HG03135 (cell line): ENCODE results near the gene IFI44.

Experiments
- ATAC-seq: cut with Tn5 transposase; IDR thresholded peaks from one replicate; pipeline ENCODE4 v1.9.1; 2021; ENCODE audit warnings: mild to moderate bottlenecking, moderate library complexity; ENCODE audit not compliant: unreplicated experiment

The IFI44 gene, protein sequence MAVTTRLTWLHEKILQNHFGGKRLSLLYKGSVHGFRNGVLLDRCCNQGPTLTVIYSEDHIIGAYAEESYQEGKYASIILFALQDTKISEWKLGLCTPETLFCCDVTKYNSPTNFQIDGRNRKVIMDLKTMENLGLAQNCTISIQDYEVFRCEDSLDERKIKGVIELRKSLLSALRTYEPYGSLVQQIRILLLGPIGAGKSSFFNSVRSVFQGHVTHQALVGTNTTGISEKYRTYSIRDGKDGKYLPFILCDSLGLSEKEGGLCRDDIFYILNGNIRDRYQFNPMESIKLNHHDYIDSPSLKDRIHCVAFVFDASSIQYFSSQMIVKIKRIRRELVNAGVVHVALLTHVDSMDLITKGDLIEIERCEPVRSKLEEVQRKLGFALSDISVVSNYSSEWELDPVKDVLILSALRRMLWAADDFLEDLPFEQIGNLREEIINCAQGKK

DNA sequence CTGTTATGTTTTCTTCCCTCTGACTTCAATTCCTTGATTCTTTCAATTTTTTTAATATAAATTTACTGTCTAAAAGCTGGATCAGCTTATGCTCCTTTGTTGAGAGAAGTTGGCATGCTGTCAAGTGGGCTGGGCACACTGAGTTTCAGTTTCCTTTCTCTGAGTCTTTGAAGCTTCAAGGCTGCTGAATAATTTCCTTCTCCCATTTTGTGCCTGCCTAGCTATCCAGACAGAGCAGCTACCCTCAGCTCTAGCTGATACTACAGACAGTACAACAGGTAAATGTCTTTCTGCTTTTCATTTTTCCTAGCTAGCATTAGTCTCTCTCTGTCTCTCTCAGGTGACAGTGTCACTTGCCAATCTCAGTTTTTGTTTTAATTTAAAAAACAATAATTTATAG lies at the start of gene IFI44:
Gene IFI44, plus strand, starts transcription at position 204 of the 400 bp plus-strand sequence. CDS start 365 bp downstream, outside the sequence.
- peak; percentile 80 for ATAC-seq

DNA sequence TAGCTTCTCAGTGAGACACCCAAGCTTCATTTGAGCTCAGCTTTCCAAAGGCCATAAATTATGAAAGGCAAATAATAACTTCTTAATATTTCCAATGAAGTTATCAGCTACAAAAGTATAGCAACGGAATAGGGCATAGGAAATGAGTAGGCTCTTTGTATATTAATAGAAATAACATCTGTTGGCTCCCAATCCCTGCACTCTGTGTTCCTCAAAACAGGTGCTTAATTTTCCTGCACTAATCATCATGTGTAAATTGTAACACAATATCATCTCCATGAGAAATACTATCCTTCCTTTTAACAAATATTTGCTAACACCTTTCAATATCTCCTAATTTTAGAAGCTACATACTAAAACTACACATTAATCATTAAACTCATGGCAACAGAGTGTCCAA lies 48.6 kb upstream of the IFI44 start:
- ATAC-seq: no peak

DNA sequence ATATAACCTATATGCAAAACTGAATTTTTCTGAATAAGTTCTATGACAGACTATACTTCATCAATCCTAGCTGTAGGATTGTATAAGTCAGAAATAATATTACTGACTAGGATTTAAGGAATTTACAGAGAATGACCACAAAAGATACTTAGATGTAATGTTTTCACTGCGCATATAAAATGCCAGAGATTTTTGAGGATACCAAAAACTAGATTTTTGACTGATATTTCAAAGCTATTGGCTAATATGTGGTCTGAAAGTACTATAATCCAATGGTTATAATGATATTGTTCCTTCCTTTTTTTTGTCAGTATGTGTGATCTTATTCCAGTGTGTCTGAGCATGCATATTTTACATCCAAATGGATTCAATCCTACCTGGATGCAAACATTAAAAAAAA lies 46.4 kb upstream of the IFI44 start:
- ATAC-seq: no peak

DNA sequence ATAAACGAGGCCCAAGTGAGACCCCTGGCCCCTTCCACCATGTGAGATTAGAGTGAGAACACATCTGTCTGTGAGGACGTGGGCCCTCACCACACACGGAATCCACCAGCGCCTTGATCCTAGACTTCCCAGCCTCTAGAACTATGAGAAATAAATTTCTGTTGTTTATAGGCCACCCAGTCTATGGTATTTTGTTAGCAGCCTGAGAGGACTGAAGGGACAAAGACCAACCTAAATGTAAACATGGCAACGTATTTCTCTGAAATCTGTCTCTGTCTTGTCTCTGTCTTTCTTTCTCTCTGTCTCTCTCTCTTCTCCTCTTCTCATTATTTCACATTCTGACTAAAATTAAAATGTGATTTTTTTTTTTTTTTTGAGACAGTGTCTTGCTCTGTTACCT lies 45.0 kb upstream of the IFI44 start:
- ATAC-seq: no peak

DNA sequence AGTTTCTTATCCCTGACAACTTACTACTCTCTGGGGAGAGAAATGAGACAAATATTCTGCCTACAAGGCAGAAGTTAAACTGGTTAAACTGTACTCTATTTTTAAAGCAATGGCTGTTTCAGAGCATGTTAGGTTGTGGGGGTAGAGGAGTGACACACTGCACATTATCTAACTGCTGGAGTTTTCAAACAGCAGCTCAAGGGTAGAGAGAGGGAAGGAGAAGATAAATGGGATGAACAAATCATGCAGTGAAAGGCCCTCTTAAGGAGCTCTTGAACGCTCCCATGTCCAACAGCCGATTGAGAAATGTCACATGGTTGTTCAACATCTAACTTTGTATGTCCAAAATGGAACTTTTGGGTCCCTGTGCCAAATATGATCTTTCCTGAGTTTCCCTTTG lies 43.4 kb upstream of the IFI44 start:
- no peak for ATAC-seq

DNA sequence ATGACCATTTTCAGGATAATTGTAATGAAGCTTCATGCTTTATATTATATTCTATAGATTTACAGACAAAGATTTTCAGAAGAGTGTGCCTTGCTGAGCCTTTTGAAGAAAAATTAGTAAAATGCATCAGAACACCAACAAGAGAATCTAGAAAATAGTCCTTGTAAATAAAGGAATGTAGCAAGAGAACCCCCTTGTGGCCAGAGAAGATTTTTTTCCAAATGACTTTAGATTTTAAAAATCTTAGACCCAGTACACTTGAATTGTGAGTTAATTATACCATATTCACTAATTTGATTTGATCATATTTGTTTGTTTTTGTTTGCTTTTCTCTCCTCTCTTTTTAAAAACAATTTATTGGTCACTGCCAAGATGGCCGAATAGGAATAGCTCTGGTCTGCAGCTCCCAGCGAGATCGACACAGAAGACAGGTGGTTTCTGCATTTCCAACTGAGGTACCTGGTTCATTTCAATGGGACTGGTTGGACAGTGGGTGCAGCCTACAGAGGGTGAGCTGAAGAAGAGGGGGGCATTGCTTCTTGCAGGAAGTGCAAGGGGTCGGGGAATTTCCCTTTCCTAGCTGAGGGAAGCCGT lies 42.2 kb upstream of the IFI44 start:
- ATAC-seq: no peak

DNA sequence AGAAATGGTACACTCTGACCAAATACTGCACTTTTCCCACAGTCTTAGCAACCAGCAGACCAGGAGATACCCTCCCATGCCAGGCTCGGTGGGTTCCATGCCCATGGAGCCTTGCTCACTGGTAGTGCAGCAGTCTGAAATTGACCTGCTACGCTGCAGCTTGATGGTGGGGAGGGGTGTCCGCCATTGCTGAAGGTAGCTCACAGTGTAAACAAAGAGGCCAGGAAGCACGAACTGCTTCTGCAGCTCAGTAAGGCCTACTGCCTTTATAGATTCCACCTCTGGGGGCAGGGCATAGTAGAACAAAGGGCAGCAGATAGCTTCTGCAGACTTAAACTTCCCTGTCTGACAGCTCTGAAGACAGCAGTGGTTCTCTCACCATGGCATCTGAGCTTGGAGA lies 41.7 kb upstream of the IFI44 start:
- no peak for ATAC-seq

DNA sequence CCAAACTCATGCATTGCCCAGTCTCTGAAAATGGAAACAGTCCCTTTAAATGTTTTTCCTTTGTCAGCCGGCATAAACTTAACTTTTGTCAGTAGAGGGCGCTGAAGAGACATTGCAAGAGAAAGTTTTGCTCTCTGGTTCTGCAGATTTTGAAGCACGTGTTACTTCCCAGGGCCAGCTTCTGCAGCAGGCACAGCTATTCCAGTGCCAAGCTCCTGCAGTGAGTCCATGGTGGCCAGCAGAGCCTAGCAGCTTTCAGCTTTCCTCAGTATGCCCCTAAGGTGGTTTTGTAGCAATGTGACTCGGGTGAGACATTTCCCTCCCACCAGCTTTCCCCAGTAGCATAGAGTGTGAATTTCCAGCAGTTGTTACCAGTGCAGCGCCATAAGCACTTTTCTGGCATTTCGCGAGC lies 32.0 kb upstream of the IFI44 start:
- ATAC-seq: peak; percentile 50

DNA sequence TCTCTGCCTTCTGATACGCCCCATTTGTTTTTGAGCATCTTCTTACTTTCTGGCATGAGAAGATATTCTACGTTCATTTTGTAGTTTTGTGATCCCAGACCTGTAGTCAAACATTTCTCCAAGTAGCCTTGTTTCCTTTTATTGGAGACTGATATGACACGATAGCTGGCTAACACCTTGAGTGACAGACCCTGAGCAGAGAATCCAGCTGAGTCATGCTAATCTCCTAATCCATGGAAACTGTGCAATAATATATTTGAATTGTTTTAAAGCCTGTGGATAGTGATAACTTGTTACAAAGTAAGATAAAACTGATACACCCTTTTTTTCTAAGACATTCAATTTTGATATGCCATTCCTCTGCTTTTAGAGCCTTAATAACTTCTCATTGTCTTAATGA lies 30.6 kb upstream of the IFI44 start:
- no peak for ATAC-seq

DNA sequence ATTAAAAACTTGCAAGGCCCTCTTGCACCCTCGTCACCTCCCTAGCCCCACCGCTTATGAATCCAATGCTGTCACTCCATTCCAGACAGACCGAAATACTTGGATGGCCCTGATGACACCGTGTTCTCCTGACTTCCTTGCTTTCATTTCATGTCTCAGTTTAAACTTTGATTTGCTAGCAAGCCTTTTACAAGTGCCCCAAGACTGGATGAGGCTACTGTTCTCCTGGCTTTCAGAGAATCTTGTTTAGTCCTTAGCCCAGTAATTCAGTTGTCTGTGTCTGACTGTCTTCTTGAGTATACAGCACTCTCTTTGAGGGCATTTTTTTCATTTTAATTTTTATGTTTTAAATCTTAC lies 30.2 kb upstream of the IFI44 start:
- ATAC-seq: no peak

DNA sequence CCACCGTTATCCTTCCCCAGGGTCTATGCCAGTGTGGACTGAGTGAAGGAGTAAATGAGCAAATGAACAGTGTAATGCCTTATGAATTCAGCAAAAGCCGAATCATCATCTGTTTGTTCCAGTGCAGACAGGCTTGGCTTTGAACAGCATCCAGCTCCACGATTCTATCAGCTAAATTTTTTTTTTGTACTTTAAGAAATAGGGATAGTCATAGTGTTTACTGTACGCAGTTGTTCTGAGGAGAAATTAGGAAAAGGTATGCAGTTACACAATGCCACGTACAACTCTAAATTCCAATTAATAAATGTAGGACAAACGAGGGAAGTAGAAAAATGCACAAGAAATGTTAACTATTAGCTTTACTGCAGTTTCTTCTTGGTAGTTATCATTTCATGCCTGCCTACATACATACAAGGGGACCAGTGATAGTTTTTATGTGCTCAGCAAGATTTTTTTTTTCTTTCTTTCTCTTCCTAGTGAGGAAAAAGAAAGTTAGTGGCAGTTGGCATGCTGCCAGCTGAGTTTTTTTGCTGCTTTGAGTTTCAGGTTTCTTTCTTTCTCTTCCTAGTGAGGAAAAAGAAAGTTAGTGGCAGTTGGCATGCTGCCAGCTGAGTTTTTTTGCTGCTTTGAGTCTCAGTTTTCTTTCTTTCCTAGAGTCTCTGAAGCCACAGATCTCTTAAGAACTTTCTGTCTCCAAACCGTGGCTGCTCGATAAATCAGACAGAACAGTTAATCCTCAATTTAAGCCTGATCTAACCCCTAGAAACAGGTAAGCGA lies 29.6 kb upstream of the IFI44 start, which contains the start of gene IFI44L:
Gene IFI44L, plus strand, starts transcription at position 646 of the 777 bp plus-strand sequence. CDS start 7,468 bp downstream, outside the sequence.
- ATAC-seq: peak; percentile 37

DNA sequence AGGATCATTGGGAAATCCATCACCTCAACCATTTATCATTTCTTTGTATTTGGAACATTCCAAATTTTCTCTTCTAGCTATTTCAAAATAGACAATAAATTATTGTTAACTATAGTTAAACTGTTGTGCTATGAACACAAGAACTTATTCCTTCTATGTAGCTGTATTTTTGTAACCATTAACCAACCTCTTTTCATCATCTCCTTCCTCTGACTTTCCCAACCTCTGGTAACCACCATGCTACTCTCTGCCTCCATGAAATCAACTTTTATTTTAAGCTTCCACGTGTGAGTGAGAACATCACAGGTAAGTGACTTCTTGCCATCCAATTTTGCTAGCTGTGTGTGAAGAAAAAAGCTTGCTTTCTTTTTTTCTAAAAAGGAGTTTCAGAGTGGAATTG lies 29.0 kb upstream of the IFI44 start:
- no peak for ATAC-seq

DNA sequence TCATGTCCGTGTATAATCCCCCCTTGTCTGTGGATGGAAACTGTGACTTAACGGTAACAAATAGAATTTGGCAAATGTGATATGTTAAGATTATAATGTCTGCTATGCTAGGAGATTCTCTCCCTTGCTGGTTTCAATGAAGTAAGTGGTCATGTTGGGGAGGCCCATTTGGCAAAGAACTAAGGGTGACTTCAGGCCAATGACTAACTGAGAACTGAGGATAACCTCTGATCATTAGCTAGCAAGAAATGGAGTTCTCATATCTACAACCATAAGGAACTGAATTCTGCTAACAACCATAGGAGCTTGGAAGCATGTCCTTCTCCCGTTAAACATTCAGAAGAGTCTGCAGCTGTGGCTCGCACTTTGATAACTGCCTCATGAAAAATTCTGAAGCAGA lies 27.1 kb upstream of the IFI44 start:
- no peak for ATAC-seq

DNA sequence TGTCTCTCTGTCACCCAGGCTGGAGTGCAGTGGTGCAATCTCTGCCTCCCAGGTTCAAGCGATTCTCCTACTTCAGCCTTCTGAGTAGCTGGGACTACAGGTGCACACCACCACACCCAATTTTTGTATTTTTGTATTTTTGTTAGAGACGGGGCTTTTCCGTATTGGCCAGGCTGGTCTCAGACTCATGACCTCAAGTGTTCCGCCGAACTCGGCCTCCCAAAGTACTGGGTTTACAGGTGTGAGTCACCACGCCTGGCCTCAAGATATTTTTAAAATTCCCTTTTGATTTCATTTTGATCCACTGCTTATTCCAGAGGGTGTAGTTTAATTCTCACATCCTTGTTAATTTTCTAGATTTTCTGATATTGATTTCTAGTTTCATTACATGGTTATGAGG lies 25.6 kb upstream of the IFI44 start:
- no peak for ATAC-seq

DNA sequence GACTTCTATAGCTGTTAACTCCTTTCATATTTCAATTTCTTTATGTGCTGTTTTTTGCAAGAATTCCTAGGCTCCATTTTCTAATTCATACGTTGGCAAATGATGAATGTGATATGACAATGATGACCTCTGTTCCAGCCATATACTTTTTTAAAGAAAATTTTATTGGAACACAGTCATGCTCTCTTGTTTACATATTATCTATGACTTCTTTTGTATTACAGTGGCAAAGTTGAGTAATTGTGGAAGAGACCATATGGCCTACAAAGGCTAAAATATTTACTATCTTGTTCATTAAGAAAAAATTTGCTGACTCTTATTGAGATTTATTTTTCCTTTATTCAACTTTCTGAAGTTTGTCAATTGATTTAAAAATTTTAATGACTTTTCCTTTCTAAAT lies 22.3 kb upstream of the IFI44 start:
- no peak for ATAC-seq

DNA sequence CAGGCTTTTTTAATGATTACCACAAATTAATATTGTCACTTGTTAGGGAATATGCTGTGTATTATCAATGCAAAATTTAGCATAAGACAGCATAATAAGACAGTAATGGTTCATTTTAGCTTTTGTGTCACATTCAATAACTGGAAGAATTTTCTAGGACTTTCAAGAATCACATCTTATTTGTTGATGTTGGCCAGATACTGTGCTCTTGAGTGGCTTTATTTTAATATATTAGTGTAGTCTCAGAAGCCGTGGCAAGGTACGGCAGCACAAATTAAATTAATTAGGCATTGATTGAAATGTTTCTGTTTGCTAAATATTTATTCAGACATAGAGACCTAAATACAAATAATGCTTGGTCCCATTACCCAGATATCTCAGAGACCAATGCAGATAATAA lies 19.0 kb upstream of the IFI44 start:
- no peak for ATAC-seq

DNA sequence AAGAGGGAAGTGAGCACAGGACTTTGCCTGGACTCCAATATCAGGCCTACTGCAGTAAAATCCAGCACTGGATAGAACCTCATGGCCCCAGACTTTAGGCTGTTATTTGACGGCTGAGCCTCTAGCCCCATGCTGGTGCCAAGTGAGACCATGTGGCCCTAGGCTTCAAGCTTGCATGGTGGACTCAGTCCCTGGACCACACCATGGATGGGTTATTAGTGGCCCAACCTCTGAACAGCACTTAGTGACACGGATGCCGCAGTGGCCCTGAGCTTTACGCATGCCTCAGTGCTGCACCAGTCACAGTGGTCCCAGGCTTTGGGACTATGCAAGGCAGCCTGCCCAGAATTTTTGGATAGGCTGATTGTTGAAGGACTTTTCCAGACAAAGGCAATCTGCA lies 16.4 kb upstream of the IFI44 start:
- no peak for ATAC-seq

DNA sequence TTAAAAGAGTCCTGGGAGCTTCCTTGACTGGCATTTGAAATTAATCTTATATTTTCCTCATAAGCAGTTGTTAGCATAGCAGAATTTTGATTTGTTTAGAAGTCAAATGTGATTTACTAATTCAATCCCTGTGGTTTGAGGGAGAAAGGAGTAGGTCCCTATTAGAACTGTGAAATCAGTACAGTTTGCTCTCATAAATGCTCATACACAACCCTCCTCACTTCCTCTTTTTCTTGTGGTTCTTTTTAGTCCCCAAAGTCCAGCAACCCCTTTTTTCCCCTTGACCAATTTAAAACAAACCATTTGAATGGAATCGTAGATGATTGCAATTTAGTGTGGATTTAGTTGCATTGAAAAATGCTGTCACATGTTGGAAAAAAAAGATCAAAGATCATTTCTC lies 9.2 kb upstream of the IFI44 start:
- no peak for ATAC-seq

DNA sequence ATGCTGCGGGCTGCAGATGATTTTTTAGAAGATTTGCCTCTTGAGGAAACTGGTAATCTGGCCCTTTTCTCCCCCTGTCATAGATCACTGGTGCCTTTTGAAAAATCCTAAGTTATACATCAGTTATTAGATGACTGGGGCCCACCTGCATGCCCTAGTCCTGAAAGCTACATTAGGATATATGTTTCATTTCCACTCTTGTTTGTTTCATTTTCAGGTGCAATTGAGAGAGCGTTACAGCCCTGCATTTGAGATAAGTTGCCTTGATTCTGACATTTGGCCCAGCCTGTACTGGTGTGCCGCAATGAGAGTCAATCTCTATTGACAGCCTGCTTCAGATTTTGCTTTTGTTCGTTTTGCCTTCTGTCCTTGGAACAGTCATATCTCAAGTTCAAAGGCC lies 8.1 kb upstream of the IFI44 start:
- ATAC-seq: no peak

DNA sequence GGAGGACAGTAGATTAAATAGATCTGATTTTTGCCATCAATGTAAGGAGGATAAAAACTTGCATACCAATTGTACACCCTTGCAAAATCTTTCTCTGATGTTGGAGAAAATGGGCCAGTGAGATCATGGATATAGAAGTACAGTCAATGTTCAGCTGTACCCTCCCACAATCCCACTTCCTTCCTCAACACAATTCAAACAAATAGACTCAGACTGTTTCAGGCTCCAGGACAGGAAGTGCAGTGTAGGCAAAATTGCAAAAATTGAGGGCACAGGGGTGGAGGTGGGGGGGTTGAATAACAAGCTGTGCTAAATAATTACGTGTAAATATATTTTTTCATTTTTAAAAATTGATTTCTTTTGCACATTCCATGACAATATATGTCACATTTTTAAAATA lies 3.9 kb upstream of the IFI44 start:
- no peak for ATAC-seq

DNA sequence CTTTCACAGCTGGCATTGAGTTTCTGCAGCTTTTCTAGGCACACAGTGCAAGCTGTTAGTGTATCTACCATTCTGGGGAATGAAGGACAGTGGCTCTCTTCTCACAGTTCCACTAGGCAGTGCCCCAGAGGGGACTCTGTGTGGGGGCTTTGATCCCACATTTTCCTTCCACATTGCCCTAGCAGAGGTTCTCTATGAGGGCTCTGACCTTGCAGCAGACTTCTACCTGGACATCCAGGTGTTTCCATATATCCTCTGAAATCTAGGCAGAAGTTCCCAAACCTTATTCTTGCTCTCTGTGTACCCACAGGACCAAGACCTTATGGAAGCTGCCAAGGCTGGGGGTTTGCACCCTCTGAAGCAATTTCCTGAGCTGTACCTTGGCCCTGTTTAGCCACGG lies 2.4 kb upstream of the IFI44 start:
- no peak for ATAC-seq

DNA sequence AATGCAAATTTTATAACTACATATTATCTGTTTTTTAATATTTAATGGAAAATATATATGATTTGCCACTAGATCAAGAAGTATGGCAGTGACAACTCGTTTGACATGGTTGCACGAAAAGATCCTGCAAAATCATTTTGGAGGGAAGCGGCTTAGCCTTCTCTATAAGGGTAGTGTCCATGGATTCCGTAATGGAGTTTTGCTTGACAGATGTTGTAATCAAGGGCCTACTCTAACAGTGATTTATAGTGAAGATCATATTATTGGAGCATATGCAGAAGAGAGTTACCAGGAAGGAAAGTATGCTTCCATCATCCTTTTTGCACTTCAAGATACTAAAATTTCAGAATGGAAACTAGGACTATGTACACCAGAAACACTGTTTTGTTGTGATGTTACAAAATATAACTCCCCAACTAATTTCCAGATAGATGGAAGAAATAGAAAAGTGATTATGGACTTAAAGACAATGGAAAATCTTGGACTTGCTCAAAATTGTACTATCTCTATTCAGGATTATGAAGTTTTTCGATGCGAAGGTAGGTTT lies 556 bp downstream of the IFI44 start:
- ATAC-seq: no peak
